Measurements from ENCODE around the gene PLK1. TPM values are rescaled to one million over a fixed set of nuclear protein-coding genes. Genes with fewer than 3 reads are reported as not detected.

PLK1 gene
- total RNA-seq, 1 donor from 2014 or later = 35.2 TPM

GRCh38 chr16:23683487-23683886 lies 4.8 kb downstream of the PLK1 start:
- no peak for DNase-seq (ENCODE audit: low spot score in 2 of 2)
- TF ChIP-seq CTCF (IDR thresholded peaks at IDR 0.05) = no peak
- peaks cover 18 to 33% of the 10 kb centered on the region in 2 donors for H3K36me3 ChIP-seq
- H3K27ac ChIP-seq = no peak overlapping the region
- intact Hi-C loops (cut with DNase I) = no loop called here
- peaks cover 4 to 6% of the 10 kb centered on the region in 2 donors for H3K4me1 ChIP-seq
- no peaks in the 10 kb centered on the region for H3K27me3 ChIP-seq
- no peaks in the 10 kb centered on the region for H3K9me3 ChIP-seq
- H3K4me3 ChIP-seq = no peak overlapping the region

GRCh38 chr16:23687034-23687808 lies 8.5 kb downstream of the PLK1 start:
- DNase-seq (ENCODE audit: low spot score in 2 of 2) = no peak
- H3K27me3 ChIP-seq = no peaks in the 10 kb centered on the region
- TF ChIP-seq CTCF (IDR thresholded peaks at IDR 0.05) = no peak
- no peaks in the 10 kb centered on the region for H3K4me1 ChIP-seq
- intact Hi-C loops (cut with DNase I) = no loop called here
- no peak overlapping the region for H3K27ac ChIP-seq
- H3K9me3 ChIP-seq = no peaks in the 10 kb centered on the region
- H3K4me3 ChIP-seq = no peak overlapping the region
- peaks cover 34 to 56% of the 10 kb centered on the region in 2 donors for H3K36me3 ChIP-seq

GRCh38 chr16:23689442-23690187 lies 10.9 kb downstream of the PLK1 start:
- no peaks in the 10 kb centered on the region for H3K27me3 ChIP-seq
- H3K4me3 ChIP-seq = no peak overlapping the region
- DNase-seq (ENCODE audit: low spot score in 2 of 2) = no peak
- H3K27ac ChIP-seq = no peak overlapping the region
- peaks cover 29 to 44% of the 10 kb centered on the region in 2 donors for H3K36me3 ChIP-seq
- H3K9me3 ChIP-seq = no peaks in the 10 kb centered on the region
- no peaks in the 10 kb centered on the region for H3K4me1 ChIP-seq
- no peak for TF ChIP-seq CTCF (IDR thresholded peaks at IDR 0.05)
- intact Hi-C loops (cut with DNase I) = no loop called here

GRCh38 chr16:23690771-23691482 lies 12.2 kb downstream of the PLK1 start:
- no peak for TF ChIP-seq CTCF (IDR thresholded peaks at IDR 0.05)
- intact Hi-C loops (cut with DNase I) = no loop called here
- peaks cover 28 to 44% of the 10 kb centered on the region in 2 donors for H3K36me3 ChIP-seq
- no peak overlapping the region for H3K4me3 ChIP-seq
- DNase-seq (ENCODE audit: low spot score in 2 of 2) = no peak
- no peaks in the 10 kb centered on the region for H3K27me3 ChIP-seq
- no peaks in the 10 kb centered on the region for H3K9me3 ChIP-seq
- H3K27ac ChIP-seq = no peak overlapping the region
- H3K4me1 ChIP-seq = no peaks in the 10 kb centered on the region

GRCh38 chr16:23691483-23692189 lies 12.9 kb downstream of the PLK1 start:
- Histone ChIP-seq H3K27ac (no peak overlapping the region), H3K4me3 (no peak overlapping the region), H3K36me3 (peaks cover 28 to 44% of the 10 kb centered on the region in 2 donors), H3K27me3 (no peaks in the 10 kb centered on the region), H3K9me3 (no peaks in the 10 kb centered on the region), H3K4me1 (no peaks in the 10 kb centered on the region)
- intact Hi-C loops (cut with DNase I) = no loop called here
- TF ChIP-seq CTCF (IDR thresholded peaks at IDR 0.05) = no peak
- no peak for DNase-seq (ENCODE audit: low spot score in 2 of 2)
